Activated CD8-positive, alpha-beta memory T cell treated with anti-CD3 and anti-CD28 coated beads for 4 hours (primary cell): Measurements from ENCODE around the gene SIK3.

ENCODE experiments used
- DNase-seq, 2 donors: peaks; one replicate each; pipeline ENCODE4 v3.0.0-alpha.2; 2020; ENCODE audit warnings: low read depth in 2 of 2

Gene SIK3

DNA sequence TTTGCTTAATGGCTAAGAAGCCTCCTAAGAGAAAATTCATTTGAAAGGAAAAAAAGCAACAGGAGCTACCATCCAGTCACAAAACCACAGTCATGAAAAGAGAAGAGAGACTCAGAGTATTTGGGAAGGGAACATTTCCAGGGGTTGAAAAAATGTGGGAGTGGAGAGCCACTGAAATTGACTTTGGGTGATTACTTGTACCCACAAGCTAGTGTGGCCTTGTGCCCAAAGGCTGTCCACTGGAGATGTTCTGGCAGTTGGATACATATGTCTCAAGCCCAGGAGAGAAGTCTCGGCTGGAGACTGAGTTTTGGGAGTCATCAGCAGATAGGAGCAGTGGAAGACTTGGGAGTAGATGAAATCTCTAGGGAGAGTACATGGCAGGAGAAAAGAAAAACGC, 303.4 kb downstream of the SIK3 start:
- DNase-seq = no peak

DNA sequence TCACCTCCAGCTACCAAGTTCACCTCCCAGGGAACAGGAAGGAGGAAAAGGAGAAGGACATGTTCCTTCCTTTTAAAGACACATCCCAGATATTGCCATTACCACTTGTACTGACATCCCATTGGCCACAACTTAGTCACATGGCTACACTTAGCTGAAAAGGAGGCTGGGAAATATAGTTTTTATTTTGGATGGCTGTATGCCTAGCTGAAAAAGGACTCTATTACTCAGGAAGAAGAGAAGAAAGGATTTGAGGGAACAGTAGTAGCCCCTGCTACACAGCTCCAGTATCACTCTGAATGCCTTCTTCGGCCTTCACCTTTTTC, 304.5 kb downstream of the SIK3 start:
- no peak for DNase-seq
